EH (cell line): ENCODE measurements around the gene JMJD7.

Experiments
- DNase-seq: peaks from one replicate; pipeline ENCODE4 v3.0.0-alpha.2; 2015; ENCODE audit warnings: low read depth

Gene JMJD7

GRCh38 chr15:41866872-41867579 is 39.1 kb downstream of the JMJD7 start:
- no peak for DNase-seq

GRCh38 chr15:41868321-41868720 is 40.4 kb downstream of the JMJD7 start:
- no peak for DNase-seq

GRCh38 chr15:41869770-41870688 is 42.1 kb downstream of the JMJD7 start:
- no peak for DNase-seq

GRCh38 chr15:41870689-41871081 is 42.8 kb downstream of the JMJD7 start:
- DNase-seq: peak; percentile 61

GRCh38 chr15:41871175-41871905 is 43.4 kb downstream of the JMJD7 start:
- DNase-seq: no peak

- no peak for DNase-seq
Measured at GRCh38 chr15:41872166-41872747, 44.4 kb downstream of the JMJD7 start.

- no peak for DNase-seq
Measured at GRCh38 chr15:41873711-41874110, 45.8 kb downstream of the JMJD7 start.

GRCh38 chr15:41874736-41875135 is 46.8 kb downstream of the JMJD7 start:
- DNase-seq: no peak

GRCh38 chr15:41876007-41876406 is 48.1 kb downstream of the JMJD7 start:
- no peak for DNase-seq

- DNase-seq: no peak
Measured at GRCh38 chr15:41876689-41877088, 48.8 kb downstream of the JMJD7 start.

GRCh38 chr15:41877631-41878354 is 49.9 kb downstream of the JMJD7 start:
- no peak for DNase-seq

GRCh38 chr15:41878355-41878699 is 50.4 kb downstream of the JMJD7 start:
- no peak for DNase-seq

- DNase-seq: no peak
Measured at GRCh38 chr15:41879321-41879845, 51.5 kb downstream of the JMJD7 start.

- no peak for DNase-seq
Measured at GRCh38 chr15:41880156-41880877, 52.4 kb downstream of the JMJD7 start.

- no peak for DNase-seq
Measured at GRCh38 chr15:41881086-41881485, 53.2 kb downstream of the JMJD7 start.

GRCh38 chr15:41881550-41881919 is 53.6 kb downstream of the JMJD7 start:
- no peak for DNase-seq

- DNase-seq: no peak
Measured at GRCh38 chr15:41881920-41882688, 54.2 kb downstream of the JMJD7 start.

GRCh38 chr15:41882689-41883483 is 55.0 kb downstream of the JMJD7 start:
- no peak for DNase-seq

- no peak for DNase-seq
Measured at GRCh38 chr15:41883484-41883825, 55.6 kb downstream of the JMJD7 start.
